DMS114 treated with DMSO at 0.1 percent for 48 hours (cell line): ENCODE measurements around the gene GPR89A.
"Not testable (repeated sequence)": the region's sequence is repeated elsewhere in the genome, so short reads cannot be mapped to it uniquely, and the experiment has no call there.

ENCODE experiments used
- DNase-seq: peaks from one replicate; lab custom pipeline; 2025; ENCODE audit not compliant: unreplicated experiment; lab: John Stamatoyannopoulos, UW

Gene GPR89A

DNA sequence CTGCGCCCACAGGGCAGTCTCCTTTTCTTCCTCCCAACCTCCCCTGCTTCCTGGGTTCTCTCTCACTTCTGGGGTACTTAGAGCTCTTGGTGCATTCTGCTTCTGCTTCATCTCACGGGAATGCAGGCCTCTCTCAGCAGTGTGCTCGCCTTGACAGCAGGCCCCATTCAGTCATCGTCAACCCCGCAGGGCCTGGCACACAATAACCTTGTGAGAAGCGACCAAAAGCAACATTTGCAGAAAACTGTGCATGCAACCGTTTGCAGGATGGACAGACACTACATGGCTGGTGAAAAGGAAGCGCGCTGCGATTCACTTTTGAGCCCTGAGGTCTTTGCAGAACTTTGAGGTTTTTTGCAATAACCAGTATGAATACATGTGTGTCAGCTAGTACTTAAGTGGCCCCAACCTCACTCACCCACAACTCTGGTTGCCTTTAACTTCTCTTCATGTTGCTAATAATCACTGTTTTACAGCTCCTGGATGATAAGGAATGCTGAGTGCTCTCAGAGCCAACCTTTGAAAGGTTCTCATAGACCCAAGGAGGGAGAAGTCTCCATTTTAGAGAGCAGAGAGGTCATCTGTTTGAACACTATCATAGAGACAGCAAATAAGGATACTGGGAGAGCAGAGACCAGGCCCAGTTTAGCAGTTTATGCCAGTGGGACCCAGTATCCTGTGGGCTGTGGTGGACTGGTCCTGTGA, 109.0 kb downstream of the GPR89A start:
- DNase-seq, result no peak

DNA sequence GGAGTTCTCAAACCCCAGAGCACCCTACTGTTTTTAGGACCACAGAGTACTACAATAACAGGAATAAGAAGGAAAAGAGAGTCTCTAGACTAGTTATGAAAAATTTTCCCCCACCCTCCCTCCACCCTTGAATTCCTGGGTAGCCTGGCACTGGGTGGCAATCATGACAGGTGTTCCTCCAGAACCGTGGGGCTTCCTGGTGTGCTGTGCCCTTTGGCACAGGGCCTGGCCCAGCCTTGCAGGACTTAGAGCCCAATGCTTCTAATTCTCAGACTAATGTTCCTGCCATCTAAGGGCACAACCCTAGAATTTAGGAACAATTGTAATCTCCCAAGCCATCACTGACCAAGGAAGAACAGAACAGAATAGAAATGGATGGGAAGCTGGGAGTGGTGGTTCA, 110.0 kb downstream of the GPR89A start:
- DNase-seq, result no peak

DNA sequence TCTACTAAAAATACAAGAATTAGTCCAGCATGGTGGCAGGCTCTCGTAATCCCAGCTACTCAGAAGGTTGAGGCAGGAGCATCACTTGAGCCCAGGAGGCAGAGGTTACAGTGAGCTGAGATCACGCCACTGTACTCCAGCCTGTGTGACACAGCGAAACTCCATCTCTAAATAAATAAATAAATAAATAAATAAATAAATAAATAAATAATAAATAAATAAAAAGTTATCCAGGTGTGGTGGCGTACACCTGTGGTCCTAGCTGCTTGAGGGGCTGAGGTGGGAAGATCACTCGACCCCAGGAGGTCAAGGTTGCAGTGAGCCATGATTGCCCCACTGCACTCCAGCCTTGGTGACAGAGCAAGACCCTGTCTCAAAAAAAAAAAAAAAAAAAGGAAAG, 110.7 kb downstream of the GPR89A start:
- DNase-seq, result not testable (repeated sequence)

DNA sequence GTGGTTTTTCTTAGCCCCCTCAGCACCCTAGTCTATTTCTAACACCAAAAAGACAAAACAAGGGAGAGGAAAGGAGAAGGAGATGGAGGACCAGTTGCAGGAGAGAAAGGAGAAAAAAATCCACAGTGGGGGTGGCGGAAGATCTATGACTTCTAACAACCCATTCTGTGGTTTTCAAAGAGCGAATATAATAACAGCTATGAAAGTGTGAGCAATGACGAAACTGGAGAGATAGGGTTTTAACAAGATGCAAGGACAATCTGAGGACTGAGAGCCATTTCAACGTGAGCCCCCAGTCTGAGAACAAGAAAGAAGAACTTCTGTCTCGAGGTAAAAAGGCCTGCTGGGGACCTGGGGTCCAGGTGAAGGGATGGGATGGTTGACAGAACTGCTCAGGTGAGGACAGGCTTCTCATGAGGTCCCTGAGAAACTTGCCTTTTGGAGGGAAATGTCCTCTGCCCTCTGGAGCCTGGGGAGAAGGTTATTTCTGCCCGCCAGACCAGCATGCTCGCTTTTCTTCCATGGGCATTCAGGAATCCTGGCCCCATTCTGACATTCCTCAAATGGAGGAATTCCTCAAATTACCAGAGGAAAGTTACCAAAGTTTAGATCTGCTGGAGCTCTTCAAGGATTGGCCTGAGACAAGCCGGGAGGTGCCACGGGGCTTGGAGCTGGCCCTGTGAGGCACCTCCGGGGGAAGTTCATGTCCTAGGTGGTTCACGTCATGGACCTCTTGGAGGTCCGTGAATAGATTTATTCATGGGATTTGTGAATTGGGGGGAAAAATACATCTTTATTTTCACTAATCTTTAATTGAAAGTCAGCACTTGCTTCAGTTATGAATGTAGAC, 111.7 kb downstream of the GPR89A start, which contains the start of gene CD160:
Gene CD160 (plus strand): TSS at position 270 of the 850 bp plus-strand sequence. CDS start 8,829 bp downstream, outside the sequence.
- DNase-seq, result no peak
